Prostate gland (tissue), 2 donors: Measurements from ENCODE around the gene TNFAIP8. TPM values are rescaled to one million over a fixed set of nuclear protein-coding genes. Genes with fewer than 3 reads are reported as not detected.
A peak's percentile ranks its signal among the peaks of the same experiment; 100 is the strongest.

Experiments
- DNase-seq: peaks from one replicate; pipeline ENCODE4 v3.0.0-alpha.2; 2019; ENCODE audit warnings: low spot score
- H3K27ac ChIP-seq, 2 donors: fragments of 200-600 bp; sonication (generic); 2 replicates each; pipeline ENCODE4 v1.5.1; 2017 to 2019
- H3K27me3 ChIP-seq: fragments of 200-600 bp; sonication (generic); replicated peaks from 2 replicates; pipeline ENCODE4 v1.5.1; 2019; ENCODE audit not compliant: insufficient read depth
- H3K36me3 ChIP-seq, 2 donors: fragments of 200-600 bp; sonication (generic); 1 replicate in 1 of 2; 2 replicates in 1 of 2; pipeline versions ENCODE4 v1.5.1 to v1.8.1; 2017 to 2019
- H3K4me1 ChIP-seq: fragments of 200-600 bp; sonication (generic); replicated peaks from 2 replicates; pipeline ENCODE4 v1.5.1; 2019
- H3K4me3 ChIP-seq, 2 donors: fragments of 200-600 bp; sonication (generic); 2 replicates each; pipeline ENCODE4 v1.5.1; 2017 to 2019
- H3K9me3 ChIP-seq: fragments of 200-600 bp; sonication (generic); 2 replicates; pipeline ENCODE4 v1.5.1; 2017
- CTCF ChIP-seq, 4 experiments: fragments of 200-600 bp in 2 of 4; fragments of 450-650 bp in 2 of 4; sonication (generic) in 2 of 4; IDR thresholded peaks; 1 replicate in 3 of 4; 2 replicates in 1 of 4; pipeline ENCODE4 v1.5.1; 2016 to 2019; ENCODE audit warnings: antibody characterized with exemption in 4 of 4, mild to moderate bottlenecking in 2 of 4, moderate library complexity in 2 of 4
- POLR2A ChIP-seq: fragments of 450-650 bp; IDR thresholded peaks from one replicate; pipeline ENCODE4 v1.6.1; 2016; ENCODE audit warnings: antibody characterized with exemption, mild to moderate bottlenecking
- POLR2AphosphoS5 ChIP-seq: sonication (generic); formaldehyde crosslinking; IDR thresholded peaks from one replicate; pipeline ENCODE4 v1.6.1; 2017; ENCODE audit warnings: antibody characterized with exemption
- WGBS: methylation state at CpG from one replicate; pipeline ENCODE4 v1.1.5; 2018; 5-methylcytosine and 5-hydroxymethylcytosine counted together
- intact Hi-C: fragments of 100-400 bp; cut with DNase I; formaldehyde crosslinking; loops from one replicate; pipeline ENCODE4 v1.14.2; 2022
- total RNA-seq, 2 donors: library from RNA; depleted of rRNA; stranded (reverse); fragments of >200 nt; gene quantifications; one replicate each; pipeline ENCODE4 v1.1.0, GENCODE V29; 2016

The TNFAIP8 gene
- total RNA-seq, 2 donors from 2014 or later: 21.6 to 40.0 TPM

- Histone ChIP-seq H3K4me1 (no peaks in the 10 kb centered on the region), H3K9me3 (no peaks in the 10 kb centered on the region), H3K27ac (no peak overlapping the region), H3K4me3 (no peak overlapping the region), H3K36me3 (no peaks in the 10 kb centered on the region), H3K27me3 (no peaks in the 10 kb centered on the region)
- WGBS: 75% methylated on average over 2 of the region's 2 CpGs
- no peak for TF ChIP-seq POLR2A
- TF ChIP-seq CTCF (IDR thresholded peaks at IDR 0.05): no peak
- no peak for TF ChIP-seq POLR2AphosphoS5
- intact Hi-C loops: no loop called here
- DNase-seq: no peak
These were observed 2.6 kb upstream of the TNFAIP8 start for GRCh38 chr5:119353213-119353612.

- TF ChIP-seq POLR2AphosphoS5: no peak
- TF ChIP-seq CTCF (IDR thresholded peaks at IDR 0.05): no peak
- no peak for TF ChIP-seq POLR2A
- Histone ChIP-seq H3K9me3 (no peaks in the 10 kb centered on the region), H3K4me1 (no peaks in the 10 kb centered on the region), H3K27me3 (no peaks in the 10 kb centered on the region), H3K4me3 (no peak overlapping the region), H3K36me3 (no peaks in the 10 kb centered on the region), H3K27ac (no peak overlapping the region)
- intact Hi-C loops: no loop called here
- 75% methylated on average over 5 of the region's 5 CpGs for WGBS
- no peak for DNase-seq
These were observed 2.0 kb upstream of the TNFAIP8 start for GRCh38 chr5:119353686-119354366.

- Histone ChIP-seq H3K9me3 (no peaks in the 10 kb centered on the region), H3K27ac (peak overlapping the region; percentile 45 to 66), H3K4me3 (no peak overlapping the region), H3K36me3 (no peaks in the 10 kb centered on the region), H3K4me1 (no peaks in the 10 kb centered on the region), H3K27me3 (no peaks in the 10 kb centered on the region)
- intact Hi-C loops: loop anchor here (5.0 kb wide), 1 partner anchor 58 kb away; no protein-coding TSS in a partner anchor
- TF ChIP-seq POLR2A: no peak
- TF ChIP-seq POLR2AphosphoS5: no peak
- TF ChIP-seq CTCF (IDR thresholded peaks at IDR 0.05): no peak
- 96% methylated on average over 10 of the region's 10 CpGs for WGBS
- no peak for DNase-seq
These were observed 1.1 kb upstream of the TNFAIP8 start for GRCh38 chr5:119354537-119355243.

GRCh38 chr5:119355244-119355638 is 578 bp upstream of the TNFAIP8 start:
- peak overlapping the region; percentile 42 to 48 for H3K4me3 ChIP-seq
- no peaks in the 10 kb centered on the region for H3K36me3 ChIP-seq
- H3K27ac ChIP-seq: peak overlapping the region; percentile 45 to 66
- intact Hi-C loops: loop anchor here (5.0 kb wide), 1 partner anchor 57 kb away; no protein-coding TSS in a partner anchor
- no peaks in the 10 kb centered on the region for H3K4me1 ChIP-seq
- 71% methylated on average over 12 of the region's 12 CpGs for WGBS
- no peak for DNase-seq
- no peaks in the 10 kb centered on the region for H3K9me3 ChIP-seq
- H3K27me3 ChIP-seq: no peaks in the 10 kb centered on the region
- no peak for TF ChIP-seq POLR2A
- no peak for TF ChIP-seq POLR2AphosphoS5
- no peak for TF ChIP-seq CTCF (IDR thresholded peaks at IDR 0.05)
